ENCODE results near the gene CDKL2.
"Not testable (repeated sequence)": the region's sequence is repeated elsewhere in the genome, so short reads cannot be mapped to it uniquely, and the experiment has no call there.

The CDKL2 gene

DNA sequence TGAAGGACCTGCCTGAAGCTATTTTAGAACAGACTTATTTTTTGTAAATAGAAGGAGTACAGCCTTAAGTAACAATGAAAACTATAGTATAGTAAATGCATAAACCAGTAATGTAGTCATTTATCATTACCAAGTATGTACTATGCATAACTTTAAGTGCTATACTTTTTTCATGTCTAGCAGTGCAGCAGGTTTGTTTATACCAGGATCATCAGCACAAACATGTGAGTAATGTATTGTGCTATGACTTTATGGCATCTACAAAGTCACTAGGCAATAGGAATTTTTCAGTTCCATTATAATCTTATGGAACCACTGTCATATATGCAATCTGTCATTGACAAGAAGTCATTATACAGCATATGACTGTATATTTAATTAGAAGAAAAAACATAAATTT is 77.9 kb downstream of the CDKL2 start:
- no peak for DNase-seq (ENCODE audit: low spot score)

DNA sequence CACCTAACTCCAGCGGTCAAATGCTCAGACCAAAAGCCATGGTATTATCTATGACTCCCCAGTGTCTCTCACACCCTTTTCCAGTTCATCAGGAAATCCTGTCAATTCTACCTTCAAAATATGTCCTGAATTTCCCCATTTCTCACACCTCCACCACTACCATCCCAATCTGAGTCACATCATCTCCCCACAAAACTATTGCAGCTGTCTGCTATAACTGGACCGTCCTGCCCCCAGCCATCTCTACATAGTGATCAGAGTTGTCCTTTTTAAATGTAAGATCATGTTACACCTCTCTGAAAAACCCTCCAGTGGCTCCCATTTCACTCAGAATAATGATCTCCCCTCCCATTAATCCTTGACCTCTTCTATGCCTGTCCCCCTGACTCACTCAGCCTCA is 81.3 kb downstream of the CDKL2 start:
- DNase-seq (ENCODE audit: low spot score) = no peak

GRCh38 chr4:75547647-75548387 is 82.5 kb downstream of the CDKL2 start:
- DNase-seq (ENCODE audit: low spot score) = no peak

DNA sequence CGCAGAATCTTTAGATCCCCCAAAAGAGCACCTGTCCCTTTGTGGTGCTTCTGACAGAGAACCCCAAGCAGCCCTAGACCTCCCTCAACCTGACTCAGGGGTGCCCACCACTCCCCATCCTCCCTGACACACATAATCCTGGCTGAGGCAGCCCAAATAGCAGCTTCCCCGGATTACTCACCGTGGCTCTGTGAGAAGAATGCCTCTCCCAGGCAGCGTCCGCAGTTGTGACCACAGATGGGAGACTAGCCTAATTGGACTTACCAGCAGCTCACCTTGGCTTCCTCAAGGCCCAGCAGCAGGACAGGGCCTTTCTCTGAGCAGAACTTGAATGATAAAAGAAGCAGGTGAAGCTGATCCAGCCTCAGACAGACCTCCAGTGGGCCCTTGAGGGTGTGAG is 84.8 kb downstream of the CDKL2 start:
- no peak for DNase-seq (ENCODE audit: low spot score)

DNA sequence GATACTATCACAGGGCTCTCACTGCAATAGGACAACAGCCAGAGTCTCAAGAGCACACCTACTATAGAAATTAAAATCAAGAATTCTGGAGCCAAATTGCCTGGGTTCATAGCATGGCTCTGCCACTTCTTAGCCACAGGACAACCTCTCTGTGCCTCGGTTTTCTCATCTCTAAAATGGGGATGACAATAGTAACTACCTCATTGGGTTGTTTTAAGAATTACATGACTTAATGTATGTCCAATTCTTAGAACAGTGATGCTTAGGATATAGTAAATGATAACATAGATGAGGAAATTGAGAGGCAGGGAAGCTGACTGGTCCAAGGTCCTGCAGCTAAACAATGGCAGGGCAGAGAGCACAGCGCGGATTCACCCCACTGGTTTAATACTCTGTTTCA is 85.5 kb downstream of the CDKL2 start:
- no peak for DNase-seq (ENCODE audit: low spot score)

- not testable (repeated sequence) for DNase-seq (ENCODE audit: low spot score)
Measured at GRCh38 chr4:75544220-75544619, 86.1 kb downstream of the CDKL2 start.

- DNase-seq (ENCODE audit: low spot score) = peak; percentile 41
Measured at GRCh38 chr4:75542824-75543223, 87.5 kb downstream of the CDKL2 start.

GRCh38 chr4:75537308-75537707 is 93.0 kb downstream of the CDKL2 start:
- DNase-seq (ENCODE audit: low spot score) = not testable (repeated sequence)

DNA sequence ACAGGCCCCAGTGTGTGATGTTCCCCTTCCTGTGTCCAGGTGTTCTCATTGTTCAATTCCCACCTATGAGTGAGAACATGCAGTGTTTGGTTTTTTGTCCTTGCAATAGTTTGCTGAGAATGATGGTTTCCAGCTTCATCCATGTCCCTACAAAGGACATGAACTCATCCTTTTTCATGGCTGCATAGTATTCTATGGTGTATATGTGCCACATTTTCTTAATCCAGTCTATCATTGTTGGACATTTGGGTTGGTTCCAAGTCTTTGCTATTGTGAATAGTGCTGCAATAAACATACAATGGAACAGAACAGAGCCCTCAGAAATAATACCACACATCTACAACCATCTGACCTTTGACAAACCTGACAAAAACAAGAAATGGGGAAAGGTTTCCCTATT is 96.4 kb downstream of the CDKL2 start:
- DNase-seq (ENCODE audit: low spot score) = not testable (repeated sequence)

DNA sequence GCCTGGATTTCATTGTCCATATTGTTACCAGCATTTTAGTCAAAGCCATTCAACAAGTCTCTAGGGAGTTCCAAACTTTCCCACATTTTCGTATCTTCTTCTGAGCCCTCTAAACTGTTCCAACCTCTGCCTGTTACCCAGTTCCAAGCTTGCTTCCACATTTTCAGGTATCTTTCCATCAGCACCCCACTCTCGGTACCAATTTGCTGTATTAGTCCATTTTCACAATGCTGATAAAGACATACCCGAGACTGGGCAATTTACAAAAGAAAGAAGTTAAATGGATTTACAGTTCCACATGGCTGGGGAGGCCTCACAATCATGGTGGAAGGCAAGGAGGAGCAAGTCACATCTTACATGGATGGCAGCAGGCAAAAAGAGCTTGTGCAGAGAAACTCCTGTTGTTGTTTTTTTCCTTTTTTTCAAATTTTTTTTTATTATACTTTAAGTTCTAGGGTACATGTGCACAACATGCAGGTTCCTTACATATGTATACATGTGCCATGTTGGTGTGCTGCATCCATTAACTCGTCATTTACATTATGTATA is 96.9 kb downstream of the CDKL2 start:
- not testable (repeated sequence) for DNase-seq (ENCODE audit: low spot score)

GRCh38 chr4:75531536-75532143 is 98.7 kb downstream of the CDKL2 start:
- DNase-seq (ENCODE audit: low spot score) = not testable (repeated sequence)

DNA sequence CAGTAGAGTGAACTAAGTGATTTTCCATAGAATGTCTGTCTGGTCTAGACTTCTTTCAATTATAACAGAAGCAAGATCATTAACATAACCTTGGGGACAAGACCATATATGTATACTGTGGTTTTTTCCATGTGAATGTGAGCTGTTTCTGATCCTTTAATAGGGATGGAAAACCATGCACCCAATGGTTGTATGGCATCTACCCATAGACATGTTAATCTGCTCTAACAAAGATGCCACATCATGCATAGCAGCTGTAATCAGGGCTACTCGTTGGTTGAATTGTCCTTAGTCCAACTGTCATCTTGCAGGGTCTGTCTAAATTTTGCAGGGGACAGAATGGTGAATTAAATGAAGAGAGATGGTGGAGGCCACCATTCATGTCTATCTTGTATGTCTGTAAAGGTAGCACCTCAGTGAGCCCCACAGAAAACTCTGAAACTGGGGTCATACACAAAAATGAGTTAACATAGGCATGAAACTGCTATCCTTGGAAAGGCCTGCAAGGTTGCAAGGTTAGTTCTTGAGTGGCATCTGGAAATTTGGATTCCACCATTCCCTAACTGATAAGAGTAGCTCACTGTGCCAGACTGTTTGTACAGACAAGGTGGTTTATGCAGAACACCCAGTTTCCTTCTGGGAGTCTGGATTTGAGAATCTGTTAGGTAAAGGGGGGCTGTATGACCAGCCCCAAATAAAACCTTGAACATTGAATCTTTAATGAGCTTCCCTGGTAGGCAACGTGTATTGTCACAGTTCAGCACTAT is 99.6 kb downstream of the CDKL2 start:
- DNase-seq (ENCODE audit: low spot score) = no peak

Measured in hepatic stellate cell (primary cell).